HG02798 (cell line): Measurements from ENCODE around the gene RNASEH2C.
"Not testable (repeated sequence)": the region's sequence is repeated elsewhere in the genome, so short reads cannot be mapped to it uniquely, and the experiment has no call there.

ENCODE experiments used
- ATAC-seq: cut with Tn5 transposase; IDR thresholded peaks from one replicate; pipeline ENCODE4 v1.9.1; 2021; ENCODE audit warnings: mild to moderate bottlenecking; ENCODE audit not compliant: unreplicated experiment, poor library complexity

RNASEH2C gene

GRCh38 chr11:65718531-65718930 lies 2.1 kb downstream of the RNASEH2C start:
- ATAC-seq, result no peak

GRCh38 chr11:65717906-65718305 lies 2.7 kb downstream of the RNASEH2C start:
- ATAC-seq, result no peak

GRCh38 chr11:65716774-65717405 lies 3.7 kb downstream of the RNASEH2C start:
- ATAC-seq, result no peak

GRCh38 chr11:65716302-65716701 lies 4.3 kb downstream of the RNASEH2C start:
- ATAC-seq, result no peak

- no peak for ATAC-seq
Measured at GRCh38 chr11:65714433-65714832, 6.2 kb downstream of the RNASEH2C start.

GRCh38 chr11:65713212-65713969 lies 7.2 kb downstream of the RNASEH2C start:
- ATAC-seq, result no peak

- no peak for ATAC-seq
Measured at GRCh38 chr11:65712633-65713076, 7.9 kb downstream of the RNASEH2C start.

- peak; percentile 92 for ATAC-seq
Measured at GRCh38 chr11:65711785-65712632, 8.6 kb downstream of the RNASEH2C start, which contains the start of gene KAT5. Gene KAT5 (plus strand): TSS chr11:65712252. CDS start chr11:65712268, 16 bp downstream.

- ATAC-seq, result no peak
Measured at GRCh38 chr11:65710421-65710820, 10.2 kb downstream of the RNASEH2C start.

GRCh38 chr11:65709661-65710060 lies 10.9 kb downstream of the RNASEH2C start:
- no peak for ATAC-seq

- ATAC-seq, result no peak
Measured at GRCh38 chr11:65708451-65708850, 12.1 kb downstream of the RNASEH2C start.

GRCh38 chr11:65707002-65707401 lies 13.6 kb downstream of the RNASEH2C start:
- not testable (repeated sequence) for ATAC-seq

- ATAC-seq, result not testable (repeated sequence)
Measured at GRCh38 chr11:65706303-65706763, 14.3 kb downstream of the RNASEH2C start.

- ATAC-seq, result no peak
Measured at GRCh38 chr11:65703846-65704245, 16.8 kb downstream of the RNASEH2C start.

GRCh38 chr11:65701686-65702085 lies 18.9 kb downstream of the RNASEH2C start:
- no peak for ATAC-seq

GRCh38 chr11:65700399-65700798 lies 20.2 kb downstream of the RNASEH2C start:
- ATAC-seq, result no peak

- no peak for ATAC-seq
Measured at GRCh38 chr11:65699306-65699705, 21.3 kb downstream of the RNASEH2C start.

GRCh38 chr11:65698205-65698604 lies 22.4 kb downstream of the RNASEH2C start:
- ATAC-seq, result no peak

- ATAC-seq, result no peak
Measured at GRCh38 chr11:65696802-65697552, 23.6 kb downstream of the RNASEH2C start.
